GM12865 (cell line): ENCODE results near the gene VARS2.
"Not testable (repeated sequence)": the region's sequence is repeated elsewhere in the genome, so short reads cannot be mapped to it uniquely, and the experiment has no call there.

Experiments used
- DNase-seq: peaks from one replicate; pipeline ENCODE4 v3.0.0; 2010; ENCODE audit warnings: low read depth
- H3K4me3 ChIP-seq: 2 replicates; pipeline ENCODE4 v1.5.1; 2011; ENCODE audit warnings: mild to moderate bottlenecking, low read depth, low read length, control low read depth
- CTCF ChIP-seq: IDR thresholded peaks from 2 replicates; pipeline ENCODE4 v1.5.1; 2011; ENCODE audit warnings: low read length, control low read depth, low read depth, inconsistent platforms; ENCODE audit not compliant: insufficient read depth; ENCODE audit errors: missing control alignments

Gene VARS2

GRCh38 chr6:30926644-30927043 lies 12.6 kb downstream of the VARS2 start:
- no peak for TF ChIP-seq CTCF
- no peak for DNase-seq
- no peak overlapping the region for H3K4me3 ChIP-seq

GRCh38 chr6:30927080-30927479 lies 13.0 kb downstream of the VARS2 start:
- not testable (repeated sequence) for DNase-seq, H3K4me3 ChIP-seq

- no peak for DNase-seq
- no peak overlapping the region for H3K4me3 ChIP-seq
- TF ChIP-seq CTCF: no peak
Observed at GRCh38 chr6:30928677-30929076, 14.6 kb downstream of the VARS2 start.

GRCh38 chr6:30930506-30930905 lies 16.5 kb downstream of the VARS2 start:
- no peak overlapping the region for H3K4me3 ChIP-seq
- no peak for TF ChIP-seq CTCF
- no peak for DNase-seq

GRCh38 chr6:30931272-30931671 lies 17.2 kb downstream of the VARS2 start:
- TF ChIP-seq CTCF: no peak
- no peak overlapping the region for H3K4me3 ChIP-seq
- DNase-seq: no peak

- no peak for TF ChIP-seq CTCF
- H3K4me3 ChIP-seq: no peak within 1 kb of the TSS
- DNase-seq: no peak
Observed at GRCh38 chr6:30931969-30932645, 18.1 kb downstream of the VARS2 start, which contains the start of gene SFTA2. TSS of gene SFTA2 (minus strand) at chr6:30932170. CDS start at chr6:30932096, 74 bp downstream.

- TF ChIP-seq CTCF: no peak
- no peak overlapping the region for H3K4me3 ChIP-seq
- no peak for DNase-seq
Observed at GRCh38 chr6:30932665-30933365, 18.8 kb downstream of the VARS2 start.
